Omental fat pad (tissue), 4 donors: ENCODE results near the gene CLDN15. TPM values are rescaled to one million over a fixed set of nuclear protein-coding genes. Genes with fewer than 3 reads are reported as not detected.
A peak's percentile ranks its signal among the peaks of the same experiment; 100 is the strongest.

Experiments
- ATAC-seq: fragments of 150-250 bp; one replicate; pipeline ENCODE4 v1.9.1; 2016; ENCODE audit warnings: mild to moderate bottlenecking, moderate library complexity; ENCODE audit not compliant: low FRiP score
- DNase-seq: peaks from one replicate; pipeline ENCODE4 v3.0.0-alpha.2; 2019; ENCODE audit warnings: low spot score
- total RNA-seq, 4 donors: library from RNA; depleted of rRNA; stranded (reverse); fragments of >200 nt; gene quantifications; one replicate each; pipeline ENCODE4 v1.1.0, GENCODE V29; 2016
- TF ChIP-seq, protein P1 (sequence below), 3 donors: fragments of 450-650 bp; IDR thresholded peaks; one replicate each; pipeline ENCODE4 v1.5.1; 2016 to 2017; ENCODE audit warnings: antibody characterized with exemption in 3 of 3, mild to moderate bottlenecking in 3 of 3, moderate library complexity in 2 of 3

Gene CLDN15
- total RNA-seq, 4 donors from 2014 or later = 43.3 to 280 (median 60.5) TPM

DNA sequence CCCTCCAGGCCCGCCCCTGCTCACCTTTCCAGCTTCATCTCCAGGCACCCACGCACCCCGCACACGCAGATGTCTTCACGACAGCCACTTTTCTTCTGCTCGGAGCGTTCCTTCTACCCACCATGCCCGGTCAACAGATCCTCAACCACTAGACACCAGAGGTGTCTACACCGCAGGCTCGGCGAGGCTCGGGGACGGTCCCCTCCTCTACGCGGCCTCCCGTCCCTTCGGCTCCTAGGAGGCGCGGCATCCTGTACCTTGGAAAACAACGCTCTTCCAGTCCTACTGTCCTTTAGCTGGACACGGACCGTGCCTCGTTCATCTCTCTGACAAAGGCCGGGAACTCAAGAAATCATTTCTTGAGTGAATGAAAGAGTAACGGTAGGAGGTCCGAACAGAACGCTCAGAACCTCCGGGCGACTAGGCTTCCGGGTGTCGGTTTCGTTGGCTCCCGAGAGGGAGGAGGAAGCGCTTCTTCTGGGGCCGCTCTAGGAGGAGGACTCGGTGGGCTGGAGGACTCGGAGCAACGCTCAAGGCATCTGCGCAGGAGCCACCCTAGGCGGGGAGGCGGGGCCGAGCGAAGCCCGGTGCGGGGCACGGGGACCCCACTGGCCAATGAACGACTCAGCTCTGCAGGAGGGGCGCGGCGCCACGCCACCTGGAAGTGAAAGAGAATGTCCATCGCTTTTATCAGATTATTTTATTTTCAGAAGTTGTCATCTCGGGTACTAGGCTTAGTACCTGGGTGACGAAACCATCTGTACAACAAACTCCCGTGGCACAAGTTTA lies 14.5 kb upstream of the CLDN15 start:
- TF ChIP-seq, protein P1, sequence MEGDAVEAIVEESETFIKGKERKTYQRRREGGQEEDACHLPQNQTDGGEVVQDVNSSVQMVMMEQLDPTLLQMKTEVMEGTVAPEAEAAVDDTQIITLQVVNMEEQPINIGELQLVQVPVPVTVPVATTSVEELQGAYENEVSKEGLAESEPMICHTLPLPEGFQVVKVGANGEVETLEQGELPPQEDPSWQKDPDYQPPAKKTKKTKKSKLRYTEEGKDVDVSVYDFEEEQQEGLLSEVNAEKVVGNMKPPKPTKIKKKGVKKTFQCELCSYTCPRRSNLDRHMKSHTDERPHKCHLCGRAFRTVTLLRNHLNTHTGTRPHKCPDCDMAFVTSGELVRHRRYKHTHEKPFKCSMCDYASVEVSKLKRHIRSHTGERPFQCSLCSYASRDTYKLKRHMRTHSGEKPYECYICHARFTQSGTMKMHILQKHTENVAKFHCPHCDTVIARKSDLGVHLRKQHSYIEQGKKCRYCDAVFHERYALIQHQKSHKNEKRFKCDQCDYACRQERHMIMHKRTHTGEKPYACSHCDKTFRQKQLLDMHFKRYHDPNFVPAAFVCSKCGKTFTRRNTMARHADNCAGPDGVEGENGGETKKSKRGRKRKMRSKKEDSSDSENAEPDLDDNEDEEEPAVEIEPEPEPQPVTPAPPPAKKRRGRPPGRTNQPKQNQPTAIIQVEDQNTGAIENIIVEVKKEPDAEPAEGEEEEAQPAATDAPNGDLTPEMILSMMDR (IDR thresholded peaks at IDR 0.05) = no peak
- ATAC-seq = peak; percentile 100

DNA sequence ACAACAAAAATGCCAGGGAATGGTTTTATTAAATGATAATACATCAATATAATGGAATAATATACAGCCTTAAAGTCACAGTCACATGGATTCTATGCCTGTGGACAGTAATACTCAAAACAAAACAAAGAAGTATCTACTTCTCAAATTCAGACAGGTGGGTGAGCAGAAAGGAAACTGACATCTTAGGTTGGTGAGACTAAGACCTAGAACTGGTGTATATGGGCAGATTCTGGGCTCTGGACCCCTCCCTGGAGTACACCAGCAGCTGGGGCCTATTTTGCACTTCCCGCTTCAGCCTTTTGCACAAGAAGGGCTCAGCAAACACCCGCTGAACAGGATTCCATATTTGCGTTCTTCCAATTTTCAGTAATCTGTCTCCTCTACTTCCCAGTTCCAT lies 12.7 kb upstream of the CLDN15 start:
- ATAC-seq (no peak), DNase-seq (no peak)
- TF ChIP-seq, protein P1 (IDR thresholded peaks at IDR 0.05) = no peak

More for the DNA sequence above, 14.5 kb upstream of the CLDN15 start:
- peak; percentile 83 for DNase-seq

DNA sequence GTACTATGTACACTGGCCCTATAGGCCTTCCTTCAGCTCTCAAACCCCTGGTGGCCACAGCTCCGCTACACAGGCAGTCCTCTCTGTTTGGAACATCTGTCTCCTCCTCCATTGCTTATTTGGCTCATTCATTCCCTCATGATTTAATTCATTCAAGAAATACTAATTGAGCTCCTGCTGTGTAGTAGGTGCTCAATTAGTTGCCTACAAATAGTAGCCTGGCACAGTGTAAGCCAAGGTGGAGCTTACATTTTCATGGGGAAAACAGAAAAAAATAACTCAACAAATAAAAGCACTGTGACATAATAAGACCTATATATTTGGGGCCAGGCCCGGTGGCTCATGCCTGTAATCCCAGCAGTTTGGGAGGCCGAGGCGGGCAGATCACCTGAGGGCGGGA lies 10.7 kb upstream of the CLDN15 start:
- no peak for DNase-seq
- ATAC-seq = no peak
- TF ChIP-seq, protein P1 (IDR thresholded peaks at IDR 0.05) = no peak

DNA sequence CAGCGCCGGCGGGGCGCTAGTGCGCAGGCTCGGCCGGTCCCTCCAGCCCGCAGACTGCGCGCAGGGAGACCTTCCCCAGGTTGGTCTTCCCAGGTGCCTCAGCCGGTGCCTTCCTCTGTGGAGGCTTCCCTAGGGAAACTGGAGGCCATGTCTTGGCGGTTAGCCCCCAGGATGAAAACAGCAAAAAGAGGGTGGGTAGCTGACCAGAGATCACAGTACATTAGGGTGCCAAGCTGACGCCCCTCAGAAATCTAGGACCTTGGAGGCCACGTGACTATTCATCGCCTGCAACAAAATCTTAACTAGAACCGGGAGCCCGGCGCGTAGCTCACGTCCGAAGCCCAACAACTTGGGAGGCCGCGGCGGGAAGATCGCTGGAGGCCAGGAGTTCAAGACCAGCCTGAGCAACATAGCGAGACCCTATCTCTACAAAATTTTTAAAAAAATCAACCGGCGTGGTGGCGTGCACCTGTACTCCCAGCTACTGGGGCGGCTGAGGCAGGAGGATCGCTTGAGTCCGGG lies 7.6 kb upstream of the CLDN15 start:
- TF ChIP-seq, protein P1 (IDR thresholded peaks at IDR 0.05) = no peak
- no peak for ATAC-seq

DNA sequence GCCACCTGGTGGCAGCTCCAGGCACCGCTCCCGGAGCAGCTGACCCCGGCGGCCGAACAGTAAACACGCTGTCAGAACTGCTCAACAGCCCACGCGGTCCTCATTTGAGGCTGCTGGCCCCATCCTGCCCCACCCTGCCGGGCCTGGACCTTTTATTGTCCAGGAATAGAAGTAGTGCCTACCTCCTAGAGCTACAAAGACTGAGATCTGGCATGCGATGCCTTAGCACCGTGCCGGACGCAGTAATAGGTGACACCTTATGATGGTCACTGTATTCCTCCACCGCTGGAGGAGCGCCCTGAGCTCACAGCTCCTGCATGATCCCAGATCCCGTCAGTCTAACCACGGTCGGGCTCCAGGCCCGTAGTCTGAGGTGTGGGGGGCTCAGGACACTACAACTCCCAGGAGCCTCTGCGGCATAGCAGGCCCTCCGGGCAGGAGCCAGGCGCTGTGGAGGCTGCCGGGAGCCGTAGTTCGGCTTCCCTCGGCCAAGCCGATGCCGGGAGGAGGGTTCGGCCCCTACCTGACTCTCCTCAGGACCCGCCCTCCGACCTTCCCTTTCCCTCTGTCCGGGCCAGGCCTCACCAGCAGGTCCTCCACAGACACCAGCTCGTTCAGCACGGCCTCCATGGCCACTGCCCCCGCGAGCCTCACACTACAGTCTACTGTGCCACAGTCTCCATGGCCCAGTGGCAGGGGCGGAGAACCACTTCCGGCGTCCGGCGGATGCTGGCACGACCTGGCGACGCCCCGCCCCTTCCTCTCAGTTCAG lies 7.0 kb upstream of the CLDN15 start, which contains the start of gene FIS1:
Gene FIS1, minus strand, starts transcription at position 707 of the 772 bp plus-strand sequence. Its CDS starts 77 bp downstream, at position 630.
- TF ChIP-seq, protein P1 (IDR thresholded peaks at IDR 0.05) = peak in 2 of 3 donors; percentile 33 to 79
- DNase-seq (peak; percentile 67), ATAC-seq (peak; percentile 89)

More for the DNA sequence above, 7.6 kb upstream of the CLDN15 start:
- DNase-seq = no peak

DNA sequence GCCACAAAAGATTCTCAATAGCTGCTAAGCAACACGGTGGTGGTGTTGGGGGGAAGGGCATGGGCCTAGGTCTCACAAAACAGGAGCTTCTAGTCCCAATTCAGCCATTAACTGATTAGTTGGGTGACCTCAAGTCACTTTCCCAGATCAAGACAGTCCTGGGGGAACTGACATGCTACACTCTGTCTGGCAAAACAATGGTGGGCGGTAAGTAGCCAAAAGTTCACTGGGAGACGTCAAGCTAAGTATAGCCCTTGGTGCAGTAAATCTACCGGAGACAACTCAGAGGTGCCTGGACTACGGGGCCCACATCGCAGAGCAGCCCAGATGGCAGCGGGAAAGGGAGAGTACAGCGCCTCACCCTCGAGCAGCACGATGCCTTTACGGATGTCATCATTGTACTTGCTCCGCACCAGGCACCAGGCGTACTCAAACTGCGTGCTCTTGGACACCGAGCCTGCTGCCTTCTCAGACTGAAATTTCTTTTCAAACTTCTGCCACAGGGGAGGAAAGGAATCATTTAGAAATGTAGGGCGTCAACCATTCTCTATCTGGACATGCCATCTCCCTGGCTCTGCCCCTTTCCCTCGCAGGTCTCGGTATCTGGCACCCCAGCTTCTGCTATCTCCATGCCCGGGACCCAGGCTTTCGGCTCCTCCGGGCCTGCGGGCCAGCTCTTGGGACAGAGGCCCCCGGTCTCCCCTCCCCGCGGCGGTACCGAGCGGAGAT lies 6.2 kb upstream of the CLDN15 start:
- DNase-seq = no peak
- TF ChIP-seq, protein P1 (IDR thresholded peaks at IDR 0.05) = no peak
- ATAC-seq = no peak
